ENCODE results near the gene VPS8. TPM values are rescaled to one million over a fixed set of nuclear protein-coding genes. Genes with fewer than 3 reads are reported as not detected.

The VPS8 gene
- total and polyA plus RNA-seq, 7 donors = 11.4 to 52.6 (median 30.8) TPM

- Histone ChIP-seq H3K4me1 (no peaks in the 10 kb centered on the region), H3K9me3 (no peaks in the 10 kb centered on the region), H3K36me3 (ENCODE audit: insufficient read depth in 1 of 2, low read depth in 1 of 2) (no peaks in the 10 kb centered on the region), H3K27ac (no peak overlapping the region), H3K27me3 (ENCODE audit: insufficient read depth in 3 of 3, low read length in 2 of 3) (peaks cover 0 to 4% (median 0%) of the 10 kb centered on the region in 3 donors), H3K4me3 (no peak overlapping the region)
- DNase-seq (no peak), ATAC-seq (no peak)
- intact Hi-C loops (cut with DNase I) = no loop called here
- 49 to 63% (median 60%) methylated on average over 4 of the region's 4 CpGs for WGBS, 3 donors
- TF ChIP-seq CTCF (IDR thresholded peaks at IDR 0.05) = no peak
These were observed 16.3 kb upstream of the VPS8 start for GRCh38 chr3:184795522-184796190.

GRCh38 chr3:184796551-184796950 lies 15.4 kb upstream of the VPS8 start:
- TF ChIP-seq CTCF (IDR thresholded peaks at IDR 0.05) = no peak
- WGBS, 3 donors = 56 to 63% (median 58%) methylated on average over 8 of the region's 8 CpGs
- intact Hi-C loops (cut with DNase I) = no loop called here

GRCh38 chr3:184796954-184797353 lies 15.0 kb upstream of the VPS8 start:
- no peak for ATAC-seq
- no peaks in the 10 kb centered on the region for H3K36me3 ChIP-seq (ENCODE audit: insufficient read depth in 1 of 2, low read depth in 1 of 2)
- TF ChIP-seq CTCF (IDR thresholded peaks at IDR 0.05) = no peak

More at GRCh38 chr3:184796551-184796950, 15.4 kb upstream of the VPS8 start:
- DNase-seq (no peak), ATAC-seq (no peak)
- Histone ChIP-seq H3K4me1 (no peaks in the 10 kb centered on the region), H3K4me3 (no peak overlapping the region), H3K36me3 (ENCODE audit: insufficient read depth in 1 of 2, low read depth in 1 of 2) (no peaks in the 10 kb centered on the region), H3K9me3 (no peaks in the 10 kb centered on the region), H3K27me3 (ENCODE audit: insufficient read depth in 3 of 3, low read length in 2 of 3) (peaks cover 0 to 4% (median 0%) of the 10 kb centered on the region in 3 donors), H3K27ac (no peak overlapping the region)

GRCh38 chr3:184798120-184798519 lies 13.8 kb upstream of the VPS8 start:
- ATAC-seq (no peak), DNase-seq (no peak)
- Histone ChIP-seq H3K27me3 (ENCODE audit: insufficient read depth in 3 of 3, low read length in 2 of 3) (peaks cover 0 to 4% (median 0%) of the 10 kb centered on the region in 3 donors), H3K4me1 (no peaks in the 10 kb centered on the region), H3K9me3 (no peaks in the 10 kb centered on the region), H3K4me3 (no peak overlapping the region), H3K36me3 (ENCODE audit: insufficient read depth in 1 of 2, low read depth in 1 of 2) (no peaks in the 10 kb centered on the region), H3K27ac (no peak overlapping the region)
- no peak for TF ChIP-seq CTCF (IDR thresholded peaks at IDR 0.05)
- WGBS, 3 donors = 67 to 76% (median 68%) methylated on average over 3 of the region's 3 CpGs
- intact Hi-C loops (cut with DNase I) = no loop called here

More at GRCh38 chr3:184796954-184797353, 15.0 kb upstream of the VPS8 start:
- Histone ChIP-seq H3K9me3 (no peaks in the 10 kb centered on the region), H3K4me1 (no peaks in the 10 kb centered on the region), H3K27me3 (ENCODE audit: insufficient read depth in 3 of 3, low read length in 2 of 3) (peaks cover 0 to 4% (median 0%) of the 10 kb centered on the region in 3 donors), H3K4me3 (no peak overlapping the region), H3K27ac (no peak overlapping the region)
- 68 to 69% (median 68%) methylated on average over 3 of the region's 3 CpGs for WGBS, 3 donors
- no peak for DNase-seq
- intact Hi-C loops (cut with DNase I) = no loop called here
